GM12878 (cell line): ENCODE data around the gene SIVA1. TPM values are rescaled to one million over a fixed set of nuclear protein-coding genes. Genes with fewer than 3 reads are reported as not detected.

Experiments used
- ATAC-seq: fragments of 200-7000 bp; cut with Tn5 transposase; 3 replicates; pipeline ENCODE4 v1.9.1; 2020; ENCODE audit warnings: mild to moderate bottlenecking, moderate library complexity
- BruUV-seq: library from RNA; stranded (reverse); fragments of 400-500 nt; replicated peaks from 2 replicates; lab custom pipeline; 2021; lab: Mats Ljungman, UMichigan
- CTCF ChIA-PET: fragments of 300-600 bp; sonication (Branson Sonifier 250); formaldehyde crosslinking; extraction: SDS; loops from one replicate; lab custom pipeline; 2021; ENCODE audit warnings: inconsistent platforms; lab: Yijun Ruan, JAX
- POLR2A ChIA-PET: fragments of 350-600 bp; formaldehyde crosslinking; extraction: SDS; loops from one replicate; lab custom pipeline; 2021; ENCODE audit warnings: inconsistent platforms; lab: Charles Lee
- RAD21 ChIA-PET: fragments of 300-600 bp; sonication (Branson Sonifier 250); formaldehyde crosslinking; loops from one replicate; lab custom pipeline; 2023; ENCODE audit warnings: antibody characterized with exemption; ENCODE audit not compliant: unreplicated experiment; lab: Charles Lee
- SMC1A ChIA-PET: fragments of 300-600 bp; sonication (Branson Sonifier 250); formaldehyde crosslinking; loops from one replicate; lab custom pipeline; 2023; ENCODE audit not compliant: unreplicated experiment, uncharacterized antibody; lab: Charles Lee
- DNase-seq: peaks from one replicate; pipeline ENCODE4 v3.0.0-alpha.2; 2011; ENCODE audit warnings: low read depth, low spot score
- FAIRE-seq: peaks from 3 replicates; lab custom pipeline; 2011; peaks lifted over from hg19 to GRCh38; lab: Jason Lieb, UNC
- H2AFZ ChIP-seq: 2 replicates; pipeline ENCODE4 v1.6.0; 2011; ENCODE audit warnings: low read depth, low read length, control low read depth; ENCODE audit not compliant: control insufficient read depth
- H3K27ac ChIP-seq: 2 replicates; pipeline ENCODE4 v1.5.1; 2011; ENCODE audit warnings: control low read depth; ENCODE audit not compliant: control insufficient read depth, insufficient read depth
- H3K27me3 ChIP-seq, 2 experiments: replicated peaks in 1 of 2; 2 replicates each; pipeline versions ENCODE4 v1.6.0 to v1.6.1; 2011; ENCODE audit warnings: low read length in 1 of 2; ENCODE audit not compliant: control insufficient read depth in 2 of 2, insufficient read depth in 2 of 2
- H3K36me3 ChIP-seq, 2 experiments: 2 replicates each; pipeline ENCODE4 v1.5.1; 2011; ENCODE audit warnings: low read length in 1 of 2; ENCODE audit not compliant: control insufficient read depth in 2 of 2, insufficient read depth in 2 of 2
- H3K4me1 ChIP-seq: 2 replicates; pipeline ENCODE4 v1.6.1; 2011; ENCODE audit warnings: mild to moderate bottlenecking, low read length, moderate library complexity, mixed read lengths; ENCODE audit not compliant: control insufficient read depth, insufficient read depth
- H3K4me2 ChIP-seq: 2 replicates; pipeline ENCODE4 v1.6.0; 2011; ENCODE audit warnings: control low read depth; ENCODE audit not compliant: control insufficient read depth, insufficient read depth
- H3K4me3 ChIP-seq: fragments of 200-600 bp; sonication (generic); 2 replicates; pipeline ENCODE4 v1.5.1; 2016
- H3K79me2 ChIP-seq: 2 replicates; pipeline ENCODE4 v1.6.0; 2011; ENCODE audit warnings: low read length; ENCODE audit not compliant: control insufficient read depth, insufficient read depth
- H3K9ac ChIP-seq: 2 replicates; pipeline ENCODE4 v1.8.0; 2011; ENCODE audit warnings: low read length, control low read depth, mixed read lengths; ENCODE audit not compliant: control insufficient read depth, insufficient read depth
- H3K9me3 ChIP-seq: replicated peaks from 3 replicates; pipeline ENCODE4 v1.5.1; 2011; ENCODE audit warnings: mild to moderate bottlenecking, low read length; ENCODE audit not compliant: control insufficient read depth, insufficient read depth
- H4K20me1 ChIP-seq: 2 replicates; pipeline ENCODE4 v1.6.0; 2011; ENCODE audit not compliant: control insufficient read depth, insufficient read depth
- BHLHE40 ChIP-seq, 2 experiments: fragments of 450-650 bp in 1 of 2; IDR thresholded peaks; 2 replicates each; pipeline ENCODE4 v1.6.1; 2011 to 2017; ENCODE audit warnings: low read depth in 2 of 2, borderline replicate concordance in 1 of 2, improper control_type of control experiment in 1 of 2, low read length in 1 of 2, mild to moderate bottlenecking in 1 of 2
- CBX5 ChIP-seq: sonication (generic); IDR thresholded peaks from 2 replicates; pipeline ENCODE4 v1.6.1; 2016; ENCODE audit warnings: low read depth, moderate library complexity, mild to moderate bottlenecking, inconsistent platforms
- FOS ChIP-seq: IDR thresholded peaks from 3 replicates; pipeline ENCODE4 v1.6.1; 2011; ENCODE audit warnings: borderline replicate concordance; ENCODE audit not compliant: insufficient read length; ENCODE audit errors: extremely low read depth
- GABPA ChIP-seq: IDR thresholded peaks from 2 replicates; pipeline ENCODE4 v1.6.1; 2014; ENCODE audit warnings: antibody characterized with exemption, low read depth, mild to moderate bottlenecking, inconsistent platforms
- HCFC1 ChIP-seq: fragments of 150-350 bp; IDR thresholded peaks from 2 replicates; pipeline ENCODE4 v1.6.1; 2014; ENCODE audit warnings: low read length
- IKZF2 ChIP-seq, 2 experiments: fragments of 450-650 bp; IDR thresholded peaks; 2 replicates each; pipeline ENCODE4 v1.6.1; 2017; ENCODE audit warnings: mild to moderate bottlenecking in 2 of 2, moderate library complexity in 2 of 2
- MXI1 ChIP-seq: fragments of 150-350 bp; IDR thresholded peaks from 2 replicates; pipeline ENCODE4 v1.6.1; 2011; ENCODE audit warnings: low read depth, mild to moderate bottlenecking, inconsistent platforms, low read length, improper control_type of control experiment
- NKRF ChIP-seq: fragments of 450-650 bp; conservative IDR thresholded peaks from 2 replicates; pipeline ENCODE4 v1.6.1; 2017; ENCODE audit warnings: mild to moderate bottlenecking, moderate library complexity
- PAX8 ChIP-seq: fragments of 450-650 bp; IDR thresholded peaks from 2 replicates; pipeline ENCODE4 v1.6.1; 2017; ENCODE audit warnings: mild to moderate bottlenecking, moderate library complexity
- SPI1 ChIP-seq: IDR thresholded peaks from 2 replicates; pipeline ENCODE4 v1.6.1; 2011; ENCODE audit warnings: low read depth, mild to moderate bottlenecking, low read length, moderate library complexity, borderline replicate concordance; ENCODE audit not compliant: insufficient read depth
- USF2 ChIP-seq: IDR thresholded peaks from 2 replicates; pipeline ENCODE4 v1.6.1; 2011; ENCODE audit warnings: low read depth, low read length, improper control_type of control experiment, borderline replicate concordance
- WGBS: methylation state at CpG from one replicate; pipeline ENCODE4 v1.1.6; 2016; ENCODE audit warnings: low lambda C conversion rate; ENCODE audit not compliant: insufficient replicate concordance, insufficient coverage; ENCODE audit errors: missing lambda C conversion rate; 5-methylcytosine and 5-hydroxymethylcytosine counted together
- in situ Hi-C: fragments of 300-500 bp; cut with MboI; formaldehyde crosslinking; loops from 9 replicates; pipeline ENCODE4 v1.14.3; 2018; ENCODE audit warnings: mixed read lengths
- intact Hi-C: fragments of 100-400 bp; cut with micrococcal nuclease; formaldehyde crosslinking; loops from one replicate; pipeline ENCODE4 v1.14.2; 2022; ENCODE audit not compliant: unreplicated experiment
- polyA plus RNA-seq, 11 experiments: library from polyadenylated mRNA; depleted of rRNA in 4 of 11; unstranded in 6 of 11; stranded (reverse) in 5 of 11; fragments of >200 nt; fragmentation: Nextera tagmentation in 4 of 11; fragmentation: Illumina TruSeq in 1 of 11; extraction: Ambion mirVana in 4 of 11; extraction: Trizol in 1 of 11; gene quantifications; 1 replicate in 1 of 11; 2 replicates in 10 of 11; pipeline versions ENCODE4 v1.2.1 to v1.2.3, GENCODE V29; 2011 to 2016; ENCODE audit warnings: inconsistent platforms in 2 of 11, missing spikeins in 2 of 11, low read depth in 1 of 11
- total RNA-seq, 4 experiments: library from RNA; depleted of rRNA in 3 of 4; stranded (reverse); fragments of >200 nt in 3 of 4; fragmentation: Illumina TruSeq in 1 of 4; extraction: Trizol in 1 of 4; gene quantifications; 2 replicates each; pipeline versions ENCODE4 v1.2.1 to v1.2.3, GENCODE V29; 2013 to 2021
- TF ChIP-seq, protein P1 (sequence below): IDR thresholded peaks from 2 replicates; pipeline ENCODE4 v1.6.1; 2012; ENCODE audit warnings: low read depth, low read length, improper control_type of control experiment
- TF ChIP-seq, protein P2 (sequence below): IDR thresholded peaks from 2 replicates; pipeline ENCODE4 v1.6.1; 2011; ENCODE audit warnings: borderline replicate concordance, low read depth, mild to moderate bottlenecking, moderate library complexity, low read length; ENCODE audit not compliant: insufficient read depth, poor library complexity, severe bottlenecking

The SIVA1 gene
- total and polyA plus RNA-seq, 10 of the 15 experiments (the other 5 are each of a cell fraction or from before 2014, with no cell fraction given): 4.6 to 282 (median 106) TPM

DNA sequence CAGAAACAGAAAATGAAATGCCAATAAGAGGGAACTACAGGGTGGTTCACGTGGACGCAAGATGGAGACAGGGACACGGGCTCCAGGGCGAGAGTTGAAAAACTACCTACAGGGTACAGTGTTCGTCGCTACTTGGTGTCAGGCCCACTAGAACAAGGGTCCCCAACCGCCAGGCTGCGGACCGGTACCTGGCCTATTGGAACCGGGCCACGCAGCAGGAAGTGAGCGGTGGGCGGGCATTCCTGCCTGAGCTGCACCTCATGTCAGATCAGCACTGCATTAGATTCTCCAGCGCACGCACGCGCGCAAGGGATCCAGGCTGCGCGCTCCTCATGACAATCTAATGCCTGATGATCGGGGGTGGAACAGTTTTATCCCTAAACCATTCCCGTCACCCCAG, 48.7 kb upstream of the SIVA1 start:
- no peak overlapping the region for H3K27ac ChIP-seq
- SMC1A ChIA-PET: no interaction called here
- CTCF ChIA-PET: interaction anchor here (1.5 to 1.6 kb wide), 3 partner anchors 14 to 47 kb away, joined by 3 to 4 read pairs (median 3); no protein-coding TSS in a partner anchor
- H3K4me1 ChIP-seq: no peaks in the 10 kb centered on the region
- no peak for DNase-seq
- H3K9ac ChIP-seq: no peak overlapping the region
- no peak for FAIRE-seq
- BruUV-seq: TSS peak; percentile 53
- TF ChIP-seq PAX8 (no peak), GABPA (no peak), MXI1 (no peak), USF2 (no peak), NKRF (no peak), BHLHE40 (IDR thresholded peaks at IDR 0.05; ENCODE audit: borderline replicate concordance in 1 of 2, low read depth in 2 of 2, low read length in 1 of 2) (no peak), SPI1 (no peak), FOS (no peak), HCFC1 (no peak), IKZF2 (IDR thresholded peaks at IDR 0.05) (no peak), CBX5 (no peak)
- TF ChIP-seq, protein P1, sequence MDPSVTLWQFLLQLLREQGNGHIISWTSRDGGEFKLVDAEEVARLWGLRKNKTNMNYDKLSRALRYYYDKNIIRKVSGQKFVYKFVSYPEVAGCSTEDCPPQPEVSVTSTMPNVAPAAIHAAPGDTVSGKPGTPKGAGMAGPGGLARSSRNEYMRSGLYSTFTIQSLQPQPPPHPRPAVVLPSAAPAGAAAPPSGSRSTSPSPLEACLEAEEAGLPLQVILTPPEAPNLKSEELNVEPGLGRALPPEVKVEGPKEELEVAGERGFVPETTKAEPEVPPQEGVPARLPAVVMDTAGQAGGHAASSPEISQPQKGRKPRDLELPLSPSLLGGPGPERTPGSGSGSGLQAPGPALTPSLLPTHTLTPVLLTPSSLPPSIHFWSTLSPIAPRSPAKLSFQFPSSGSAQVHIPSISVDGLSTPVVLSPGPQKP: no peak
- TF ChIP-seq, protein P2, sequence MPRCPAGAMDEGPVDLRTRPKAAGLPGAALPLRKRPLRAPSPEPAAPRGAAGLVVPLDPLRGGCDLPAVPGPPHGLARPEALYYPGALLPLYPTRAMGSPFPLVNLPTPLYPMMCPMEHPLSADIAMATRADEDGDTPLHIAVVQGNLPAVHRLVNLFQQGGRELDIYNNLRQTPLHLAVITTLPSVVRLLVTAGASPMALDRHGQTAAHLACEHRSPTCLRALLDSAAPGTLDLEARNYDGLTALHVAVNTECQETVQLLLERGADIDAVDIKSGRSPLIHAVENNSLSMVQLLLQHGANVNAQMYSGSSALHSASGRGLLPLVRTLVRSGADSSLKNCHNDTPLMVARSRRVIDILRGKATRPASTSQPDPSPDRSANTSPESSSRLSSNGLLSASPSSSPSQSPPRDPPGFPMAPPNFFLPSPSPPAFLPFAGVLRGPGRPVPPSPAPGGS: no peak
- no peak overlapping the region for H3K4me3 ChIP-seq
- no peaks in the 10 kb centered on the region for H3K9me3 ChIP-seq
- H3K4me2 ChIP-seq: no peak overlapping the region
- POLR2A ChIA-PET: no interaction called here
- RAD21 ChIA-PET: no interaction called here
- peaks cover 2 to 3% of the 10 kb centered on the region in 2 experiments; a peak in 3 of 4 replicates for H3K36me3 ChIP-seq
- over 99% methylated on average over 22 of the region's 22 CpGs for WGBS
- in situ Hi-C loops (no loop called here), intact Hi-C loops (no loop called here)
- no peaks in the 10 kb centered on the region for H3K27me3 ChIP-seq
- H4K20me1 ChIP-seq: no peaks in the 10 kb centered on the region
- no peaks in the 10 kb centered on the region for H3K79me2 ChIP-seq
- H2AFZ ChIP-seq: no peak overlapping the region
- ATAC-seq: no peak
